Measurements from ENCODE around the gene VAV2.
A peak's percentile ranks its signal among the peaks of the same experiment; 100 is the strongest.
"Not testable (repeated sequence)": the region's sequence is repeated elsewhere in the genome, so short reads cannot be mapped to it uniquely, and the experiment has no call there.

The VAV2 gene

GRCh38 chr9:133913571-133914369 is 78.4 kb downstream of the VAV2 start:
- DNase-seq: no peak

GRCh38 chr9:133910855-133911514 is 81.1 kb downstream of the VAV2 start:
- no peak for DNase-seq

GRCh38 chr9:133906932-133907910 is 84.9 kb downstream of the VAV2 start:
- no peak for DNase-seq

GRCh38 chr9:133906218-133906617 is 85.9 kb downstream of the VAV2 start:
- DNase-seq: no peak

- DNase-seq: no peak
These were observed 86.6 kb downstream of the VAV2 start for GRCh38 chr9:133905493-133905892.

GRCh38 chr9:133904346-133905090 is 87.6 kb downstream of the VAV2 start:
- DNase-seq: no peak

GRCh38 chr9:133901184-133901835 is 90.8 kb downstream of the VAV2 start:
- DNase-seq: no peak

- no peak for DNase-seq
These were observed 94.4 kb downstream of the VAV2 start for GRCh38 chr9:133897675-133898074.

- not testable (repeated sequence) for DNase-seq
These were observed 96.1 kb downstream of the VAV2 start for GRCh38 chr9:133896007-133896406.

- DNase-seq: no peak
These were observed 96.8 kb downstream of the VAV2 start for GRCh38 chr9:133895335-133895734.

- DNase-seq: no peak
These were observed 97.5 kb downstream of the VAV2 start for GRCh38 chr9:133894377-133895321.

- DNase-seq: no peak
These were observed 98.7 kb downstream of the VAV2 start for GRCh38 chr9:133893191-133893994.

GRCh38 chr9:133892193-133892920 is 99.8 kb downstream of the VAV2 start:
- DNase-seq: peak; percentile 69

GRCh38 chr9:133891741-133892140 is 100.4 kb downstream of the VAV2 start:
- DNase-seq: no peak

GRCh38 chr9:133890583-133890982 is 101.5 kb downstream of the VAV2 start:
- no peak for DNase-seq

GRCh38 chr9:133889584-133890301 is 102.4 kb downstream of the VAV2 start:
- peak; percentile 59 for DNase-seq

GRCh38 chr9:133888809-133889491 is 103.2 kb downstream of the VAV2 start:
- DNase-seq: peak; percentile 75
